Measurements from ENCODE around the gene ALK.

ALK gene

GRCh38 chr2:29582062-29582461, 339.3 kb downstream of the ALK start:
- TF ChIP-seq TAF1 (IDR thresholded peaks at IDR 0.05; ENCODE audit: borderline replicate concordance, insufficient read depth, low read length) (no peak), FOXP2 (optimal IDR thresholded peaks at IDR 0.05; ENCODE audit: borderline replicate concordance, extremely low read depth, extremely low read length, insufficient read depth) (no peak), REST (IDR thresholded peaks at IDR 0.05; ENCODE audit: insufficient read depth in 1 of 2, low read depth in 2 of 2, low read length in 2 of 2) (no peak), SIN3A (IDR thresholded peaks at IDR 0.05; ENCODE audit: borderline replicate concordance, insufficient read depth, low read length) (no peak), POLR2AphosphoS5 (IDR thresholded peaks at IDR 0.05; ENCODE audit: low read depth, low read length) (no peak)

GRCh38 chr2:29580223-29580622, 341.2 kb downstream of the ALK start:
- TF ChIP-seq TAF1 (IDR thresholded peaks at IDR 0.05; ENCODE audit: borderline replicate concordance, insufficient read depth, low read length) = no peak
- TF ChIP-seq REST (IDR thresholded peaks at IDR 0.05; ENCODE audit: insufficient read depth in 1 of 2, low read depth in 2 of 2, low read length in 2 of 2) = no peak
- TF ChIP-seq SIN3A (IDR thresholded peaks at IDR 0.05; ENCODE audit: borderline replicate concordance, insufficient read depth, low read length) = no peak
- TF ChIP-seq FOXP2 (optimal IDR thresholded peaks at IDR 0.05; ENCODE audit: borderline replicate concordance, extremely low read depth, extremely low read length, insufficient read depth) = no peak
- no peak for TF ChIP-seq POLR2AphosphoS5 (IDR thresholded peaks at IDR 0.05; ENCODE audit: low read depth, low read length)

GRCh38 chr2:29579495-29580169, 341.8 kb downstream of the ALK start:
- TF ChIP-seq REST (IDR thresholded peaks at IDR 0.05; ENCODE audit: insufficient read depth in 1 of 2, low read depth in 2 of 2, low read length in 2 of 2) = no peak
- TF ChIP-seq FOXP2 (optimal IDR thresholded peaks at IDR 0.05; ENCODE audit: borderline replicate concordance, extremely low read depth, extremely low read length, insufficient read depth) = no peak
- TF ChIP-seq POLR2AphosphoS5 (IDR thresholded peaks at IDR 0.05; ENCODE audit: low read depth, low read length) = no peak
- TF ChIP-seq SIN3A (IDR thresholded peaks at IDR 0.05; ENCODE audit: borderline replicate concordance, insufficient read depth, low read length) = no peak
- TF ChIP-seq TAF1 (IDR thresholded peaks at IDR 0.05; ENCODE audit: borderline replicate concordance, insufficient read depth, low read length) = no peak

- TF ChIP-seq SIN3A (IDR thresholded peaks at IDR 0.05; ENCODE audit: borderline replicate concordance, insufficient read depth, low read length) (no peak), REST (IDR thresholded peaks at IDR 0.05; ENCODE audit: insufficient read depth in 1 of 2, low read depth in 2 of 2, low read length in 2 of 2) (no peak), FOXP2 (optimal IDR thresholded peaks at IDR 0.05; ENCODE audit: borderline replicate concordance, extremely low read depth, extremely low read length, insufficient read depth) (no peak), POLR2AphosphoS5 (IDR thresholded peaks at IDR 0.05; ENCODE audit: low read depth, low read length) (no peak), TAF1 (IDR thresholded peaks at IDR 0.05; ENCODE audit: borderline replicate concordance, insufficient read depth, low read length) (no peak)
These were observed 343.2 kb downstream of the ALK start for GRCh38 chr2:29578084-29578598.
